ENCODE measurements around the gene RPL6. TPM values are rescaled to one million over a fixed set of nuclear protein-coding genes. Genes with fewer than 3 reads are reported as not detected.

RPL6 gene
- polyA plus RNA-seq, 1 donor from 2014 or later, result 1,647 TPM

GRCh38 chr12:112424126-112424525 is 14.7 kb upstream of the RPL6 start:
- H3K27ac ChIP-seq (ENCODE audit: low read length), result no peak overlapping the region
- H4K20me1 ChIP-seq (ENCODE audit: insufficient read depth), result no peaks in the 10 kb centered on the region
- TF ChIP-seq MXI1 (conservative IDR thresholded peaks at IDR 0.05; ENCODE audit: poor library complexity, severe bottlenecking) (no peak), RAD21 (conservative IDR thresholded peaks at IDR 0.05) (no peak), EZH2 (IDR thresholded peaks at IDR 0.05; ENCODE audit: borderline replicate concordance, insufficient read depth, low read length, poor library complexity, severe bottlenecking) (no peak), EP300 (conservative IDR thresholded peaks at IDR 0.05; ENCODE audit: poor library complexity, severe bottlenecking) (no peak), POLR2AphosphoS5 (IDR thresholded peaks at IDR 0.05) (no peak), SMC3 (conservative IDR thresholded peaks at IDR 0.05; ENCODE audit: poor library complexity) (no peak), CTCF (IDR thresholded peaks at IDR 0.05; ENCODE audit: poor library complexity, severe bottlenecking) (no peak), TAF1 (IDR thresholded peaks at IDR 0.05; ENCODE audit: low read depth) (no peak)
- TF ChIP-seq, protein P1, sequence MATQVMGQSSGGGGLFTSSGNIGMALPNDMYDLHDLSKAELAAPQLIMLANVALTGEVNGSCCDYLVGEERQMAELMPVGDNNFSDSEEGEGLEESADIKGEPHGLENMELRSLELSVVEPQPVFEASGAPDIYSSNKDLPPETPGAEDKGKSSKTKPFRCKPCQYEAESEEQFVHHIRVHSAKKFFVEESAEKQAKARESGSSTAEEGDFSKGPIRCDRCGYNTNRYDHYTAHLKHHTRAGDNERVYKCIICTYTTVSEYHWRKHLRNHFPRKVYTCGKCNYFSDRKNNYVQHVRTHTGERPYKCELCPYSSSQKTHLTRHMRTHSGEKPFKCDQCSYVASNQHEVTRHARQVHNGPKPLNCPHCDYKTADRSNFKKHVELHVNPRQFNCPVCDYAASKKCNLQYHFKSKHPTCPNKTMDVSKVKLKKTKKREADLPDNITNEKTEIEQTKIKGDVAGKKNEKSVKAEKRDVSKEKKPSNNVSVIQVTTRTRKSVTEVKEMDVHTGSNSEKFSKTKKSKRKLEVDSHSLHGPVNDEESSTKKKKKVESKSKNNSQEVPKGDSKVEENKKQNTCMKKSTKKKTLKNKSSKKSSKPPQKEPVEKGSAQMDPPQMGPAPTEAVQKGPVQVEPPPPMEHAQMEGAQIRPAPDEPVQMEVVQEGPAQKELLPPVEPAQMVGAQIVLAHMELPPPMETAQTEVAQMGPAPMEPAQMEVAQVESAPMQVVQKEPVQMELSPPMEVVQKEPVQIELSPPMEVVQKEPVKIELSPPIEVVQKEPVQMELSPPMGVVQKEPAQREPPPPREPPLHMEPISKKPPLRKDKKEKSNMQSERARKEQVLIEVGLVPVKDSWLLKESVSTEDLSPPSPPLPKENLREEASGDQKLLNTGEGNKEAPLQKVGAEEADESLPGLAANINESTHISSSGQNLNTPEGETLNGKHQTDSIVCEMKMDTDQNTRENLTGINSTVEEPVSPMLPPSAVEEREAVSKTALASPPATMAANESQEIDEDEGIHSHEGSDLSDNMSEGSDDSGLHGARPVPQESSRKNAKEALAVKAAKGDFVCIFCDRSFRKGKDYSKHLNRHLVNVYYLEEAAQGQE (IDR thresholded peaks at IDR 0.05; ENCODE audit: borderline replicate concordance), result no peak

GRCh38 chr12:112422531-112422930 is 13.1 kb upstream of the RPL6 start:
- no peaks in the 10 kb centered on the region for H4K20me1 ChIP-seq (ENCODE audit: insufficient read depth)
- no peaks in the 10 kb centered on the region for H3F3A ChIP-seq (ENCODE audit: insufficient read depth, low read length, poor library complexity, severe bottlenecking)
- H3K4me3 ChIP-seq (ENCODE audit: low read length), result no peak overlapping the region
- no peaks in the 10 kb centered on the region for H3K9me3 ChIP-seq (ENCODE audit: low read length)
- H3K4me2 ChIP-seq (ENCODE audit: low read length), result no peak overlapping the region
- peaks cover 46% of the 10 kb centered on the region for H3K79me2 ChIP-seq (replicated peaks; ENCODE audit: insufficient read depth, low read length)
- H3K27ac ChIP-seq (ENCODE audit: low read length), result no peak overlapping the region
- TF ChIP-seq TAF1 (IDR thresholded peaks at IDR 0.05; ENCODE audit: low read depth), result no peak
- TF ChIP-seq EP300 (conservative IDR thresholded peaks at IDR 0.05; ENCODE audit: poor library complexity, severe bottlenecking), result no peak
- no peak for TF ChIP-seq MXI1 (conservative IDR thresholded peaks at IDR 0.05; ENCODE audit: poor library complexity, severe bottlenecking)
- TF ChIP-seq CTCF (IDR thresholded peaks at IDR 0.05; ENCODE audit: poor library complexity, severe bottlenecking), result no peak
- TF ChIP-seq, protein P1 (IDR thresholded peaks at IDR 0.05; ENCODE audit: borderline replicate concordance), result no peak
- no peak for TF ChIP-seq EZH2 (IDR thresholded peaks at IDR 0.05; ENCODE audit: borderline replicate concordance, insufficient read depth, low read length, poor library complexity, severe bottlenecking)
- TF ChIP-seq SMC3 (conservative IDR thresholded peaks at IDR 0.05; ENCODE audit: poor library complexity), result no peak
- TF ChIP-seq RAD21 (conservative IDR thresholded peaks at IDR 0.05), result no peak
- no peak for TF ChIP-seq POLR2AphosphoS5 (IDR thresholded peaks at IDR 0.05)
- no peak overlapping the region for H2AFZ ChIP-seq (ENCODE audit: low read depth, low read length)
- no peak overlapping the region for H3K9ac ChIP-seq (ENCODE audit: low read length)
- no peaks in the 10 kb centered on the region for H3K36me3 ChIP-seq (ENCODE audit: insufficient read depth, low read length)
- H3K9me2 ChIP-seq (ENCODE audit: insufficient read depth, low read length), result no peaks in the 10 kb centered on the region
- H3K27me3 ChIP-seq (ENCODE audit: insufficient read depth, low read depth, low read length), result no peaks in the 10 kb centered on the region

More at GRCh38 chr12:112424126-112424525, 14.7 kb upstream of the RPL6 start:
- peaks cover 46% of the 10 kb centered on the region for H3K79me2 ChIP-seq (replicated peaks; ENCODE audit: insufficient read depth, low read length)
- H3K4me3 ChIP-seq (ENCODE audit: low read length), result no peak overlapping the region
- H3K9me2 ChIP-seq (ENCODE audit: insufficient read depth, low read length), result no peaks in the 10 kb centered on the region
- H3K9me3 ChIP-seq (ENCODE audit: low read length), result no peaks in the 10 kb centered on the region
- H3F3A ChIP-seq (ENCODE audit: insufficient read depth, low read length, poor library complexity, severe bottlenecking), result no peaks in the 10 kb centered on the region
- H3K4me2 ChIP-seq (ENCODE audit: low read length), result no peak overlapping the region
- no peak overlapping the region for H2AFZ ChIP-seq (ENCODE audit: low read depth, low read length)
- no peaks in the 10 kb centered on the region for H3K36me3 ChIP-seq (ENCODE audit: insufficient read depth, low read length)
- H3K9ac ChIP-seq (ENCODE audit: low read length), result no peak overlapping the region
- no peaks in the 10 kb centered on the region for H3K27me3 ChIP-seq (ENCODE audit: insufficient read depth, low read depth, low read length)

All from neural cell (in vitro differentiated cells).